WTC11 (cell line): ENCODE results near the gene ASCL2. TPM values are rescaled to one million over a fixed set of nuclear protein-coding genes. Genes with fewer than 3 reads are reported as not detected.

Experiments
- ATAC-seq: fragments of 200-7000 bp; cut with Tn5 transposase; 2 replicates; pipeline ENCODE4 v1.10.0; 2021; ENCODE audit warnings: mild to moderate bottlenecking, moderate library complexity
- CTCF ChIA-PET: fragments of 300-600 bp; sonication (Branson Sonifier 250); formaldehyde crosslinking; loops from one replicate; lab custom pipeline; 2021; ENCODE audit warnings: antibody characterized with exemption; lab: Charles Lee
- POLR2A ChIA-PET: fragments of 350-600 bp; sonication (Branson Sonifier 250); formaldehyde crosslinking; loops from one replicate; lab custom pipeline; 2021; ENCODE audit warnings: antibody characterized with exemption; lab: Charles Lee
- DNase-seq: peaks from one replicate; pipeline ENCODE4 v3.0.0; 2021; ENCODE audit warnings: low spot score
- H3K27ac Mint-ChIP-seq: 2 replicates; pipeline ENCODE4 v1.8.0; 2021; ENCODE audit warnings: mixed read lengths
- H3K27me3 Mint-ChIP-seq: 2 replicates; pipeline ENCODE4 v1.8.0; 2021; ENCODE audit warnings: low read depth, mild to moderate bottlenecking, moderate library complexity, mixed read lengths
- H3K36me3 Mint-ChIP-seq: 2 replicates; pipeline ENCODE4 v1.8.0; 2021; ENCODE audit warnings: mixed read lengths
- H3K4me1 Mint-ChIP-seq: 2 replicates; pipeline ENCODE4 v1.8.0; 2022; ENCODE audit warnings: mixed read lengths
- H3K4me3 Mint-ChIP-seq: 2 replicates; pipeline ENCODE4 v1.8.0; 2021; ENCODE audit warnings: mild to moderate bottlenecking, moderate library complexity, mixed read lengths
- H3K9me3 Mint-ChIP-seq: 2 replicates; pipeline ENCODE4 v1.8.0; 2021; ENCODE audit warnings: mixed read lengths
- GRHL2 ChIP-seq: fragments of 250-450 bp; sonication (Bioruptor Pico); IDR thresholded peaks from 2 replicates; pipeline ENCODE4 v1.8.0; 2022; ENCODE audit warnings: mild to moderate bottlenecking, moderate library complexity; ENCODE audit not compliant: insufficient replicate concordance, severe bottlenecking
- GTF2I ChIP-seq: fragments of 250-450 bp; sonication (Bioruptor Pico); conservative IDR thresholded peaks from 2 replicates; pipeline ENCODE4 v1.4.0; 2021; ENCODE audit warnings: mild to moderate bottlenecking
- JAZF1 ChIP-seq: fragments of 250-450 bp; sonication (Bioruptor Pico); IDR thresholded peaks from 2 replicates; pipeline ENCODE4 v1.9.0; 2021; ENCODE audit warnings: moderate library complexity, mild to moderate bottlenecking, inconsistent platforms
- JUN ChIP-seq: sonication (generic); formaldehyde crosslinking; IDR thresholded peaks from 2 replicates; pipeline ENCODE4 v1.8.0; 2023; ENCODE audit warnings: mild to moderate bottlenecking, missing genetic modification reagents
- NFYB ChIP-seq: sonication (generic); formaldehyde crosslinking; conservative IDR thresholded peaks from 2 replicates; pipeline ENCODE4 v1.8.0; 2022; ENCODE audit warnings: low read depth, missing genetic modification reagents
- OVOL2 ChIP-seq: fragments of 250-450 bp; sonication (Bioruptor Pico); IDR thresholded peaks from 2 replicates; pipeline ENCODE4 v1.9.0; 2021; ENCODE audit warnings: mild to moderate bottlenecking, borderline replicate concordance
- TEAD1 ChIP-seq: sonication (generic); formaldehyde crosslinking; IDR thresholded peaks from 2 replicates; pipeline ENCODE4 v1.8.0; 2022; ENCODE audit warnings: mild to moderate bottlenecking, missing genetic modification reagents
- TP53 ChIP-seq: sonication (generic); formaldehyde crosslinking; IDR thresholded peaks from 2 replicates; pipeline ENCODE4 v1.8.1; 2023; ENCODE audit warnings: mild to moderate bottlenecking, missing genetic modification reagents
- ZNF121 ChIP-seq: sonication (generic); formaldehyde crosslinking; IDR thresholded peaks from 2 replicates; pipeline ENCODE4 v1.8.0; 2023; ENCODE audit warnings: missing genetic modification reagents
- ZNF219 ChIP-seq: sonication (generic); formaldehyde crosslinking; IDR thresholded peaks from 2 replicates; pipeline ENCODE4 v1.8.0; 2023; ENCODE audit warnings: missing genetic modification reagents, mild to moderate bottlenecking, borderline replicate concordance
- ZNF232 ChIP-seq: sonication (generic); formaldehyde crosslinking; IDR thresholded peaks from 2 replicates; pipeline ENCODE4 v1.8.0; 2022; ENCODE audit warnings: mild to moderate bottlenecking, missing genetic modification reagents
- ZNF263 ChIP-seq: sonication (generic); formaldehyde crosslinking; IDR thresholded peaks from 2 replicates; pipeline ENCODE4 v1.8.1; 2022; ENCODE audit warnings: low read depth, mild to moderate bottlenecking, moderate library complexity, missing genetic modification reagents
- total RNA-seq: library from RNA; stranded (reverse); gene quantifications from 3 replicates; pipeline ENCODE4 v1.2.3, GENCODE V29; 2021
- TF ChIP-seq, protein P1 (sequence below): sonication (generic); formaldehyde crosslinking; conservative IDR thresholded peaks from 2 replicates; pipeline ENCODE4 v1.8.1; 2022; ENCODE audit warnings: mild to moderate bottlenecking, missing genetic modification reagents
- TF ChIP-seq, protein P2 (sequence below): sonication (generic); formaldehyde crosslinking; IDR thresholded peaks from 2 replicates; pipeline ENCODE4 v1.8.1; 2022; ENCODE audit warnings: low read depth, missing genetic modification reagents, borderline replicate concordance

ASCL2 gene
- total RNA-seq, 1 experiment from 2014 or later, result 0.24 TPM

DNA sequence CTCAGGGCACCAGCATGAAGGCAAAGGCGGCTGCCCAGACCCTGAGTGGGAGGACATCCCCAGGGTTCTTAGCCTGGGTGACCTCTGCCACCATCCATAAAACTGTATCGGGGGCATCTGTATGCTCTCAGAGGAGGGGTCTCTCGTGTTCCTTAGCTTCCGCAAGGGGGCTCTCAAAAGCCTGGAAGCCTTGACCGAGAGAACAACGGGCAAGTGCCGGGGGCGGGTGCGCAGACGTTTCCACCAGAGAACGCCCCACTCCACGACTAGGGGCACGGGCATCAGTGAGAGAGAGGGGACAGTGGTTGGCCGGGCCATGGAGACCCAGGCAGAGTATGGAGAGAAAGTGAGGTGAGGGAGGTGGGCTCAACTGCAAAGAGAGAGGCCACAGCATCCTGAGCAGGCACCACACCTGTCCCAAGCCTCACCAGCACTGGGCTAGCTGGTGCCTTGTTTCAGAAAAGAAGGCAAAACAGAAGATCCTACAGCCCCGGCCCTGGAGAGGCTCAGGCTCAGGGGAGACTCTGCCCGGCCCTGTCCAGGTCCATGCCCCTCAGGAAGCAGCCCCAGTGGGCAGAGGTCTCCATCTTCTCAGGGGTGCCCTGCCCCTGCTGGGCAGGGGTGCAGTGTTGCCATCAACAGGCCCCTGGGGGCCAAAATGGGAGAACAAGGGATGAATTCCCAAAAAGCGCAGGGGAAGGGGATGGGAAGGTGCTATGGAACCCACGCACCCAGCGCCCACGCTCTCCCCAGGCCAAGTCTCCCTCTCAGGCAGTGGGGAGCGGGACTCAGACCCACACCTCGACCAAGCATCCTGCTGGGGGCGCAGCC lies 37.3 kb upstream of the ASCL2 start:
- Mint-ChIP-seq H3K27me3 (no peaks in the 10 kb centered on the region), H3K27ac (no peak overlapping the region; the same call in 1 of the 2 replicates), H3K4me3 (no peak overlapping the region), H3K36me3 (no peaks in the 10 kb centered on the region), H3K4me1 (peaks cover 4% of the 10 kb centered on the region), H3K9me3 (no peaks in the 10 kb centered on the region)
- POLR2A ChIA-PET, result no interaction called here
- DNase-seq (no peak), ATAC-seq (no peak)
- CTCF ChIA-PET, result interaction anchor here (1.7 to 11.0 kb wide), 4 partner anchors 13 to 121 kb away, joined by 3 to 398 read pairs (median 26); partner anchors contain the start of gene CD81
- TF ChIP-seq ZNF121 (CRISPR knock-in tag) (no peak), NFYB (CRISPR knock-in tag) (no peak), ZNF219 (CRISPR knock-in tag) (no peak), JAZF1 (no peak)

DNA sequence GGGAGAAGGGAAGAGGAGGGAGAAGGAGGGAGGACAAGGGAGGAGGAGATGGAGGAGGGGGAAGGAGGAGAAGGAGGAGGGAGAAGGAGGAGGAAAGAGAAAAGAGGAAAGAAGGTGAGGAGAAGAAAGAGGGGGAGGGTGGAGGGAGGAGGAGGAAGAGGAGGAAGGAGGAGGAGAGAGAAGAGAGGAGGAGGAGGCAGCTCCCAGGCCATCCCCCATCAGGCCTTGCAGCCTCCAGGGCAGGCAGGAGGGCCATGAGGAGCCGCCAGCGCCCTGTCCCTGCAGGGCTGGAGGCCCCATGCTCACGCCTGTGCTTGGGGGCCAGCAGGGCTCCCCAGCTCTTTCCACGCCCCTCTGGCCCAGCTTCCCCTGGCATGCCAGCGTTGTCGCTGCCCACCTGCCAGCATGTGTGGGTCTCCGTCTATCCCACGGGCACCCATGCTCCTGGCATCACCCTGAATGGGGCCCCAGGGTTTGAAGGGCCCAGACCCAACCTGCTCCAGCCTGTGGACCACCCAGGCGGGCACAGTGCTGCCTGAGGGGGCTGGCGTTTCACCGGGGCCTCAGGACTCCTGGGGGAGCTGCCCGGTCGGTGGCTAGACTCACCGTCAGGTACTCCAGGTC lies 36.6 kb upstream of the ASCL2 start:
- DNase-seq, result no peak

DNA sequence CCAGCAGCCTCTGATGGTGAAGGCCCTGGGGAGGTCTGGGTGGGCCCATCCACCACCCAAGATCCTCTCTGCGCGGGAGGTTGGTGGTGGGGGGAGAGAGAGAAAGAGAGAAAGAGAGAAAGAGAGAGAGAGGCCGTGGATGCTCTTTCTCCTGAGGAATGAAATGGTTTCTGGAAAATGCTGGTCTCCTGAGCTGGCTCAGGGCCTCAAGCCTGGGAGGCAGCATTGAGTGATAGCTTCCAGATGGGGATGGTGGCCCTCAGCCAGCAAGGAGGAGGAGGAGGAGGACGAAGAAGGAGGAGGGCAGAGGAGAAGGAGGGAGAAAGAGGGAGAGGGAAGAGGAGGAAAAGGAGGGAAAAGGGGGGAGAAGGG lies 36.0 kb upstream of the ASCL2 start:
- H3K9me3 Mint-ChIP-seq, result no peaks in the 10 kb centered on the region
- H3K27me3 Mint-ChIP-seq, result no peaks in the 10 kb centered on the region
- no peak for DNase-seq
- ChIA-PET POLR2A (no interaction called here), CTCF (interaction anchor here (0.6 to 11.0 kb wide), 16 partner anchors 11 to 313 kb away, joined by 3 to 398 read pairs (median 12); partner anchors contain the start of genes CD81 and TSSC4)
- H3K27ac Mint-ChIP-seq, result no peak overlapping the region
- ATAC-seq, result no peak
- TF ChIP-seq GTF2I, result no peak
- TF ChIP-seq ZNF219 (CRISPR knock-in tag), result no peak
- no peak overlapping the region for H3K4me3 Mint-ChIP-seq
- H3K36me3 Mint-ChIP-seq, result no peaks in the 10 kb centered on the region
- H3K4me1 Mint-ChIP-seq, result peaks cover 4% of the 10 kb centered on the region

More for the DNA sequence above, 36.6 kb upstream of the ASCL2 start:
- no peaks in the 10 kb centered on the region for H3K27me3 Mint-ChIP-seq
- ChIA-PET POLR2A (no interaction called here), CTCF (interaction anchor here (0.6 to 11.0 kb wide), 9 partner anchors 12 to 313 kb away, joined by 3 to 398 read pairs (median 24); partner anchors contain the start of genes CD81 and TSSC4)
- no peak overlapping the region for H3K4me3 Mint-ChIP-seq
- no peaks in the 10 kb centered on the region for H3K9me3 Mint-ChIP-seq
- no peak overlapping the region for H3K27ac Mint-ChIP-seq
- no peak for ATAC-seq
- no peak for TF ChIP-seq JUN
- peak; percentile 41; the same call in 1 of the 2 replicates for TF ChIP-seq ZNF263 (CRISPR knock-in tag)
- H3K4me1 Mint-ChIP-seq, result peaks cover 4% of the 10 kb centered on the region
- no peaks in the 10 kb centered on the region for H3K36me3 Mint-ChIP-seq

DNA sequence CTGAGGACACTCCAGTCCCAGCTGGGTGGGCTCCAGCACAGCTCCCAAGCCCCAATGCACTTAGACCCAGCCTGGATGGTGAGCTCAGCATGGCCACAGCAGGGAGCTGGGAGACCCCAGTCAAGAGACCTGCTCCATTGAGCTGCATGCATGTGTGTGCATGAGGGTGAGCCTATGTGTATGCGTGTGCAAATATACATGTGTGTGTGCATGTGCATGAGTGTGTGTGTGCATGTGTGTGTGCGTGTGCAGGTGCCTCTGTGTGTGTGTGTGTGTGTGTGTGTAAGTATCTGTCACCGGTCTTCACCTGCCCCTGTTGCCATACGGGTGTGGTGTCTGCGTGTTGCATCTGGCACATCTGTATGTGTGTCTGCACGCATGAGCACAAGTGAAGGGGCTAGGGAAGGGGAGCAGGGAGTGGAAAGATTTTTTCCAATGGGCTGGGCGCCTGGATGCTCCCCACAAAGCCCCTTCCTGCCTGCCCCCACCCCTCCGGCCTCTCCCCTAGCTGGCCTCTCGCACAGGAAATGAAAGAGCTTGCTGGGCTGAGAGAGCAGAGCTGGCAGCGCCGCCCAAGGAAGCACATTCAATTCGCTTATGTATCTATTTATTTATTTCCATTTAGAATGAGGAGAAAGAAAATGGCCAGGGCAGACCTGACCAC lies 35.5 kb upstream of the ASCL2 start:
- H3K27ac Mint-ChIP-seq, result no peak overlapping the region
- CTCF ChIA-PET, result interaction anchor here (1.0 to 11.0 kb wide), 28 partner anchors 8 to 225 kb away, joined by 3 to 398 read pairs (median 8); partner anchors contain the start of genes CD81 and TSSC4
- TF ChIP-seq GRHL2 (CRISPR knock-in tag) (no peak), TP53 (CRISPR knock-in tag) (no peak), OVOL2 (CRISPR knock-in tag) (no peak), TEAD1 (CRISPR knock-in tag) (no peak), ZNF232 (CRISPR knock-in tag) (no peak)
- TF ChIP-seq, protein P1, sequence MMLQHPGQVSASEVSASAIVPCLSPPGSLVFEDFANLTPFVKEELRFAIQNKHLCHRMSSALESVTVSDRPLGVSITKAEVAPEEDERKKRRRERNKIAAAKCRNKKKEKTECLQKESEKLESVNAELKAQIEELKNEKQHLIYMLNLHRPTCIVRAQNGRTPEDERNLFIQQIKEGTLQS (CRISPR knock-in tag), result no peak
- TF ChIP-seq, protein P2, sequence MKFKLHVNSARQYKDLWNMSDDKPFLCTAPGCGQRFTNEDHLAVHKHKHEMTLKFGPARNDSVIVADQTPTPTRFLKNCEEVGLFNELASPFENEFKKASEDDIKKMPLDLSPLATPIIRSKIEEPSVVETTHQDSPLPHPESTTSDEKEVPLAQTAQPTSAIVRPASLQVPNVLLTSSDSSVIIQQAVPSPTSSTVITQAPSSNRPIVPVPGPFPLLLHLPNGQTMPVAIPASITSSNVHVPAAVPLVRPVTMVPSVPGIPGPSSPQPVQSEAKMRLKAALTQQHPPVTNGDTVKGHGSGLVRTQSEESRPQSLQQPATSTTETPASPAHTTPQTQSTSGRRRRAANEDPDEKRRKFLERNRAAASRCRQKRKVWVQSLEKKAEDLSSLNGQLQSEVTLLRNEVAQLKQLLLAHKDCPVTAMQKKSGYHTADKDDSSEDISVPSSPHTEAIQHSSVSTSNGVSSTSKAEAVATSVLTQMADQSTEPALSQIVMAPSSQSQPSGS (CRISPR knock-in tag), result no peak
- H3K4me1 Mint-ChIP-seq, result peaks cover 4% of the 10 kb centered on the region
- ATAC-seq (no peak), DNase-seq (no peak)
- POLR2A ChIA-PET, result interaction anchor here (1.0 to 1.1 kb wide), 2 partner anchors 27 to 95 kb away, joined by 3 to 4 read pairs; partner anchors contain the start of gene TSSC4
- H3K36me3 Mint-ChIP-seq, result no peaks in the 10 kb centered on the region
- no peaks in the 10 kb centered on the region for H3K27me3 Mint-ChIP-seq
- no peak overlapping the region for H3K4me3 Mint-ChIP-seq
- no peaks in the 10 kb centered on the region for H3K9me3 Mint-ChIP-seq
